H9 (cell line): ENCODE measurements around the gene NCKAP5. TPM values are rescaled to one million over a fixed set of nuclear protein-coding genes. Genes with fewer than 3 reads are reported as not detected.
A peak's percentile ranks its signal among the peaks of the same experiment; 100 is the strongest.

Experiments used
- DNase-seq: peaks from one replicate; pipeline ENCODE4 v3.0.0-alpha.2; 2017
- H2AFZ ChIP-seq: one replicate; pipeline ENCODE4 v1.6.1; 2013; ENCODE audit warnings: mild to moderate bottlenecking, low read length, control low read depth, moderate library complexity
- H2AK5ac ChIP-seq: 2 replicates; pipeline ENCODE4 v1.6.1; 2013; ENCODE audit warnings: low read length, control low read depth, mixed read lengths; ENCODE audit not compliant: insufficient read length
- H2BK120ac ChIP-seq: one replicate; pipeline ENCODE4 v1.6.1; 2013; ENCODE audit warnings: low read depth, mild to moderate bottlenecking, low read length, control low read depth, inconsistent platforms; ENCODE audit not compliant: poor library complexity, severe bottlenecking
- H2BK12ac ChIP-seq: 2 replicates; pipeline ENCODE4 v1.6.1; 2013; ENCODE audit warnings: low read length, control low read depth, mixed read lengths, low read depth; ENCODE audit not compliant: insufficient read length
- H2BK15ac ChIP-seq: 2 replicates; pipeline ENCODE4 v1.6.1; 2013; ENCODE audit warnings: low read depth, low read length, control low read depth
- H2BK20ac ChIP-seq: one replicate; pipeline ENCODE4 v1.6.1; 2013; ENCODE audit warnings: low read depth, mild to moderate bottlenecking, low read length, control low read depth, inconsistent platforms; ENCODE audit not compliant: poor library complexity, severe bottlenecking
- H2BK5ac ChIP-seq: 2 replicates; pipeline ENCODE4 v1.6.1; 2013; ENCODE audit warnings: low read length, control low read depth, mixed read lengths; ENCODE audit not compliant: insufficient read length
- H3K14ac ChIP-seq: 2 replicates; pipeline ENCODE4 v1.6.1; 2013; ENCODE audit warnings: low read length, control low read depth; ENCODE audit not compliant: insufficient read depth
- H3K18ac ChIP-seq: 2 replicates; pipeline ENCODE4 v1.6.1; 2013; ENCODE audit warnings: low read depth, mild to moderate bottlenecking, mixed read lengths, low read length, control low read depth; ENCODE audit not compliant: insufficient read length
- H3K23ac ChIP-seq: 2 replicates; pipeline ENCODE4 v1.6.1; 2013; ENCODE audit warnings: low read length, control low read depth, mixed read lengths, low read depth; ENCODE audit not compliant: insufficient read length
- H3K23me2 ChIP-seq: 2 replicates; pipeline ENCODE4 v1.6.1; 2013; ENCODE audit warnings: low read depth, mild to moderate bottlenecking, mixed read lengths, low read length, control low read depth; ENCODE audit not compliant: insufficient read length, poor library complexity, severe bottlenecking
- H3K27ac ChIP-seq: 2 replicates; pipeline ENCODE4 v1.5.1; 2013; ENCODE audit warnings: low read length, control low read depth, mixed read lengths, low read depth; ENCODE audit not compliant: insufficient read length
- H3K27me3 ChIP-seq: 2 replicates; pipeline ENCODE4 v1.6.1; 2013; ENCODE audit warnings: low read length, control low read depth, inconsistent platforms; ENCODE audit not compliant: insufficient read depth
- H3K4ac ChIP-seq: 2 replicates; pipeline ENCODE4 v1.6.1; 2013; ENCODE audit warnings: low read depth, mild to moderate bottlenecking, control low read depth, inconsistent platforms, low read length, moderate library complexity
- H3K4me1 ChIP-seq: 2 replicates; pipeline ENCODE4 v1.6.1; 2013; ENCODE audit warnings: low read length, control low read depth, inconsistent platforms; ENCODE audit not compliant: insufficient read depth
- H3K4me2 ChIP-seq: 2 replicates; pipeline ENCODE4 v1.6.1; 2013; ENCODE audit warnings: low read length, control low read depth, mixed read lengths; ENCODE audit not compliant: insufficient read length, insufficient read depth
- H3K56ac ChIP-seq: 2 replicates; pipeline ENCODE4 v1.6.1; 2013; ENCODE audit warnings: low read depth, mild to moderate bottlenecking, mixed read lengths, low read length, control low read depth; ENCODE audit not compliant: insufficient read length
- H3K79me1 ChIP-seq: 2 replicates; pipeline ENCODE4 v1.6.1; 2013; ENCODE audit warnings: low read depth, mild to moderate bottlenecking, moderate library complexity, low read length, control low read depth, inconsistent platforms; ENCODE audit not compliant: insufficient read depth, poor library complexity, severe bottlenecking
- H3K79me2 ChIP-seq: 2 replicates; pipeline ENCODE4 v1.6.1; 2013; ENCODE audit warnings: low read length, control low read depth, inconsistent platforms; ENCODE audit not compliant: insufficient read depth
- H3K9ac ChIP-seq: 2 replicates; pipeline ENCODE4 v1.6.1; 2013; ENCODE audit warnings: low read length, control low read depth, mixed read lengths; ENCODE audit not compliant: insufficient read length; ENCODE audit errors: extremely low read depth
- H3K9me3 ChIP-seq: one replicate; pipeline ENCODE4 v1.6.1; 2013; ENCODE audit warnings: low read depth, low read length, inconsistent platforms; ENCODE audit not compliant: control insufficient read depth
- H3T11ph ChIP-seq: one replicate; pipeline ENCODE4 v1.6.1; 2013; ENCODE audit warnings: mild to moderate bottlenecking, low read length, control low read depth, inconsistent platforms
- H4K20me1 ChIP-seq: one replicate; pipeline ENCODE4 v1.6.1; 2013; ENCODE audit not compliant: control insufficient read depth, insufficient read length, insufficient read depth
- H4K5ac ChIP-seq: 2 replicates; pipeline ENCODE4 v1.6.1; 2013; ENCODE audit warnings: low read depth, mild to moderate bottlenecking, mixed read lengths, low read length, control low read depth; ENCODE audit not compliant: insufficient read length
- H4K8ac ChIP-seq: replicated peaks from 2 replicates; pipeline ENCODE4 v1.6.1; 2013; ENCODE audit warnings: low read length, control low read depth, mixed read lengths, low read depth; ENCODE audit not compliant: insufficient read length
- H4K91ac ChIP-seq: 2 replicates; pipeline ENCODE4 v1.6.1; 2013; ENCODE audit warnings: low read depth, mild to moderate bottlenecking, moderate library complexity, mixed read lengths, low read length, control low read depth; ENCODE audit not compliant: insufficient read length
- H3K27ac Mint-ChIP-seq, 3 experiments: 2 replicates in 2 of 3; 3 replicates in 1 of 3; pipeline ENCODE4 v1.8.0; 2020 to 2021; ENCODE audit warnings: mixed read lengths in 3 of 3, mild to moderate bottlenecking in 1 of 3, moderate library complexity in 1 of 3
- H3K27me3 Mint-ChIP-seq: 2 replicates; pipeline ENCODE4 v1.8.0; 2021; ENCODE audit warnings: low read depth, mild to moderate bottlenecking, moderate library complexity, mixed read lengths
- H3K36me3 Mint-ChIP-seq, 3 experiments: 2 replicates in 2 of 3; 3 replicates in 1 of 3; pipeline ENCODE4 v1.8.0; 2020 to 2021; ENCODE audit warnings: low read depth in 3 of 3, mixed read lengths in 3 of 3; ENCODE audit not compliant: insufficient read depth in 1 of 3
- H3K4me1 Mint-ChIP-seq, 2 experiments: 2 replicates each; pipeline ENCODE4 v1.8.0; 2020; ENCODE audit warnings: mixed read lengths in 2 of 2
- H3K4me3 Mint-ChIP-seq, 2 experiments: 2 replicates in 1 of 2; 3 replicates in 1 of 2; pipeline ENCODE4 v1.8.0; 2020 to 2021; ENCODE audit warnings: mild to moderate bottlenecking in 2 of 2, mixed read lengths in 2 of 2, moderate library complexity in 1 of 2
- H3K9me3 Mint-ChIP-seq, 2 experiments: 2 replicates in 1 of 2; 3 replicates in 1 of 2; pipeline ENCODE4 v1.8.0; 2020; ENCODE audit warnings: mild to moderate bottlenecking in 2 of 2, mixed read lengths in 2 of 2, moderate library complexity in 1 of 2
- CTCF ChIP-seq: fragments of 200-600 bp; sonication (generic); conservative IDR thresholded peaks from 3 replicates; pipeline ENCODE4 v1.8.0; 2021; ENCODE audit warnings: antibody characterized with exemption, mild to moderate bottlenecking
- total RNA-seq: library from RNA; stranded (reverse); gene quantifications from 2 replicates; pipeline ENCODE4 v1.2.1, GENCODE V29; 2021

The NCKAP5 gene
- total RNA-seq, 1 experiment from 2014 or later, result 0.26 TPM

GRCh38 chr2:133343018-133343352, 225.3 kb downstream of the NCKAP5 start:
- H2AK5ac ChIP-seq, result no peak overlapping the region
- peak overlapping the region in 1 of 3 experiments; percentile 87; a peak in 1 of 7 replicates for H3K27ac Mint-ChIP-seq
- no peak overlapping the region for H3K4me2 ChIP-seq
- H4K20me1 ChIP-seq, result no peaks in the 10 kb centered on the region
- H3K36me3 Mint-ChIP-seq, result no peaks in the 10 kb centered on the region
- no peak overlapping the region for H3K9ac ChIP-seq
- no peak overlapping the region for H2BK12ac ChIP-seq
- no peaks in the 10 kb centered on the region; the same call in 1 of the 2 replicates for H3K27me3 Mint-ChIP-seq
- H3K9me3 Mint-ChIP-seq, result no peaks in the 10 kb centered on the region
- H3K14ac ChIP-seq, result no peak overlapping the region
- H3K4me1 Mint-ChIP-seq, result peaks cover 10 to 14% of the 10 kb centered on the region in 2 experiments
- no peak overlapping the region for H2AFZ ChIP-seq
- peaks cover 5% of the 10 kb centered on the region; the same call in 1 of the 2 replicates for H3K4me1 ChIP-seq
- H3K18ac ChIP-seq, result no peak overlapping the region
- H4K91ac ChIP-seq, result no peak overlapping the region
- H3K27ac ChIP-seq, result no peak overlapping the region
- no peak for TF ChIP-seq CTCF
- H4K5ac ChIP-seq, result no peak overlapping the region
- no peak overlapping the region for H3K23ac ChIP-seq
- H3K23me2 ChIP-seq, result no peaks in the 10 kb centered on the region
- H3K9me3 ChIP-seq, result no peaks in the 10 kb centered on the region
- H3K4ac ChIP-seq, result no peak overlapping the region
- H2BK5ac ChIP-seq, result no peak overlapping the region
- H2BK120ac ChIP-seq, result no peak overlapping the region
- no peak overlapping the region for H3K56ac ChIP-seq
- no peaks in the 10 kb centered on the region for H3K79me2 ChIP-seq
- no peak overlapping the region for H2BK15ac ChIP-seq
- no peak for DNase-seq
- no peak overlapping the region for H3T11ph ChIP-seq
- H3K27me3 ChIP-seq, result no peaks in the 10 kb centered on the region
- H3K79me1 ChIP-seq, result no peaks in the 10 kb centered on the region
- H4K8ac ChIP-seq, result no peak overlapping the region
- H2BK20ac ChIP-seq, result no peak overlapping the region
- no peak overlapping the region for H3K4me3 Mint-ChIP-seq
